HG02973 (cell line): ENCODE results near the gene GET3.

Experiments used
- ATAC-seq: cut with Tn5 transposase; IDR thresholded peaks from one replicate; pipeline ENCODE4 v1.9.1; 2021; ENCODE audit warnings: moderate library complexity; ENCODE audit not compliant: unreplicated experiment

Gene GET3

GRCh38 chr19:12750851-12751250, 13.6 kb downstream of the GET3 start:
- no peak for ATAC-seq

GRCh38 chr19:12751635-12752034, 14.3 kb downstream of the GET3 start, which contains the start of gene BEST2:
Gene BEST2 (plus strand): TSS chr19:12751791. CDS start chr19:12752593, 802 bp downstream.
- ATAC-seq, result no peak

- ATAC-seq, result no peak
Measured at GRCh38 chr19:12752056-12752781, 14.9 kb downstream of the GET3 start.

- no peak for ATAC-seq
Measured at GRCh38 chr19:12754465-12755196, 17.3 kb downstream of the GET3 start.

GRCh38 chr19:12756150-12756883, 19.0 kb downstream of the GET3 start:
- ATAC-seq, result no peak

- ATAC-seq, result no peak
Measured at GRCh38 chr19:12757544-12758274, 20.4 kb downstream of the GET3 start.

- ATAC-seq, result no peak
Measured at GRCh38 chr19:12759686-12760085, 22.4 kb downstream of the GET3 start.

GRCh38 chr19:12763100-12763499, 25.8 kb downstream of the GET3 start:
- no peak for ATAC-seq

GRCh38 chr19:12764698-12765097, 27.4 kb downstream of the GET3 start:
- ATAC-seq, result no peak

- no peak for ATAC-seq
Measured at GRCh38 chr19:12766051-12766521, 28.8 kb downstream of the GET3 start.

- no peak for ATAC-seq
Measured at GRCh38 chr19:12767150-12767549, 29.9 kb downstream of the GET3 start.

- ATAC-seq, result no peak
Measured at GRCh38 chr19:12767666-12768065, 30.4 kb downstream of the GET3 start.

- ATAC-seq, result no peak
Measured at GRCh38 chr19:12769689-12770088, 32.4 kb downstream of the GET3 start.

GRCh38 chr19:12770922-12771321, 33.6 kb downstream of the GET3 start:
- ATAC-seq, result no peak

- ATAC-seq, result no peak
Measured at GRCh38 chr19:12772323-12772722, 35.0 kb downstream of the GET3 start.

- no peak for ATAC-seq
Measured at GRCh38 chr19:12773571-12773970, 36.3 kb downstream of the GET3 start.

- no peak for ATAC-seq
Measured at GRCh38 chr19:12774588-12775555, 37.6 kb downstream of the GET3 start, which contains the start of gene HOOK2. Gene HOOK2 (minus strand): TSS chr19:12775552. CDS start chr19:12775449, 103 bp downstream.

GRCh38 chr19:12777217-12778016, 40.1 kb downstream of the GET3 start:
- ATAC-seq, result peak; percentile 36
